HG03457 (cell line): Measurements from ENCODE around the gene KCNE1.
"Not testable (repeated sequence)": the region's sequence is repeated elsewhere in the genome, so short reads cannot be mapped to it uniquely, and the experiment has no call there.

Source experiments
- ATAC-seq: cut with Tn5 transposase; IDR thresholded peaks from one replicate; pipeline ENCODE4 v1.9.1; 2021; ENCODE audit warnings: moderate number of reproducible peaks; ENCODE audit not compliant: unreplicated experiment

Gene KCNE1

GRCh38 chr21:34513129-34513675 lies 1.2 kb upstream of the KCNE1 start:
- no peak for ATAC-seq

- ATAC-seq: no peak
These were observed 829 bp downstream of the KCNE1 start for GRCh38 chr21:34511181-34511580.

- no peak for ATAC-seq
These were observed 1.6 kb downstream of the KCNE1 start for GRCh38 chr21:34510148-34511142.

- no peak for ATAC-seq
These were observed 2.9 kb downstream of the KCNE1 start for GRCh38 chr21:34509151-34509550.

GRCh38 chr21:34504595-34504994 lies 7.4 kb downstream of the KCNE1 start:
- no peak for ATAC-seq

GRCh38 chr21:34502480-34503106 lies 9.4 kb downstream of the KCNE1 start:
- ATAC-seq: no peak

GRCh38 chr21:34501716-34502115 lies 10.3 kb downstream of the KCNE1 start:
- no peak for ATAC-seq

- no peak for ATAC-seq
These were observed 11.8 kb downstream of the KCNE1 start for GRCh38 chr21:34500191-34500590.

GRCh38 chr21:34499116-34499515 lies 12.9 kb downstream of the KCNE1 start:
- ATAC-seq: no peak

- no peak for ATAC-seq
These were observed 13.4 kb downstream of the KCNE1 start for GRCh38 chr21:34498623-34499022.

GRCh38 chr21:34483854-34484253 lies 28.2 kb downstream of the KCNE1 start:
- not testable (repeated sequence) for ATAC-seq

- ATAC-seq: not testable (repeated sequence)
These were observed 28.6 kb downstream of the KCNE1 start for GRCh38 chr21:34483435-34483834.

- not testable (repeated sequence) for ATAC-seq
These were observed 44.7 kb downstream of the KCNE1 start for GRCh38 chr21:34467333-34467732.

GRCh38 chr21:34459426-34459825 lies 52.6 kb downstream of the KCNE1 start:
- not testable (repeated sequence) for ATAC-seq

- ATAC-seq: not testable (repeated sequence)
These were observed 53.7 kb downstream of the KCNE1 start for GRCh38 chr21:34458266-34458665.

- ATAC-seq: not testable (repeated sequence)
These were observed 55.8 kb downstream of the KCNE1 start for GRCh38 chr21:34456180-34456579.

GRCh38 chr21:34455628-34456027 lies 56.4 kb downstream of the KCNE1 start:
- ATAC-seq: not testable (repeated sequence)

GRCh38 chr21:34447018-34447417 lies 65.0 kb downstream of the KCNE1 start:
- ATAC-seq: not testable (repeated sequence)

GRCh38 chr21:34443486-34443885 lies 68.5 kb downstream of the KCNE1 start:
- ATAC-seq: not testable (repeated sequence)

- not testable (repeated sequence) for ATAC-seq
These were observed 82.3 kb downstream of the KCNE1 start for GRCh38 chr21:34429710-34430109.

GRCh38 chr21:34428441-34428840 lies 83.6 kb downstream of the KCNE1 start:
- not testable (repeated sequence) for ATAC-seq

- ATAC-seq: not testable (repeated sequence)
These were observed 84.7 kb downstream of the KCNE1 start for GRCh38 chr21:34427339-34427738.
